Calu3 (cell line): ENCODE measurements around the gene UMOD. TPM values are rescaled to one million over a fixed set of nuclear protein-coding genes. Genes with fewer than 3 reads are reported as not detected.

Experiments used
- BruUV-seq: library from RNA; stranded (reverse); fragments of 400-500 nt; replicated peaks from 2 replicates; lab custom pipeline; 2021; lab: Mats Ljungman, UMichigan
- CTCF ChIA-PET: fragments of 300-600 bp; sonication (Branson Sonifier 250); formaldehyde crosslinking; loops from one replicate; lab custom pipeline; 2022; ENCODE audit warnings: antibody characterized with exemption; lab: Charles Lee
- DNase-seq: peaks from one replicate; pipeline ENCODE4 v3.0.0; 2022
- H3K27ac Mint-ChIP-seq: one replicate; pipeline ENCODE4 v1.8.0; 2022; ENCODE audit warnings: mixed read lengths; ENCODE audit not compliant: unreplicated experiment
- H3K27me3 Mint-ChIP-seq: one replicate; pipeline ENCODE4 v1.8.0; 2022; ENCODE audit warnings: mixed read lengths; ENCODE audit not compliant: unreplicated experiment
- H3K36me3 Mint-ChIP-seq: one replicate; pipeline ENCODE4 v1.8.0; 2022; ENCODE audit warnings: mild to moderate bottlenecking, moderate library complexity, mixed read lengths; ENCODE audit not compliant: insufficient read depth, unreplicated experiment
- H3K4me1 Mint-ChIP-seq: one replicate; pipeline ENCODE4 v1.8.0; 2022; ENCODE audit warnings: mild to moderate bottlenecking, low read depth, mixed read lengths; ENCODE audit not compliant: unreplicated experiment
- H3K4me3 Mint-ChIP-seq: one replicate; pipeline ENCODE4 v1.8.0; 2022; ENCODE audit warnings: mild to moderate bottlenecking, low read depth, moderate library complexity, mixed read lengths; ENCODE audit not compliant: unreplicated experiment
- H3K9me3 Mint-ChIP-seq: one replicate; pipeline ENCODE4 v1.8.0; 2022; ENCODE audit warnings: low read depth, mixed read lengths; ENCODE audit not compliant: unreplicated experiment
- intact Hi-C: fragments of 100-400 bp; cut with micrococcal nuclease; formaldehyde crosslinking; loops from one replicate; pipeline ENCODE4 v1.10.0; 2022; ENCODE audit not compliant: unreplicated experiment
- total RNA-seq: library from RNA; stranded (reverse); gene quantifications from 2 replicates; pipeline ENCODE4 v1.2.3, GENCODE V29; 2022
- TF ChIP-seq, protein P1 (sequence below): fragments of 200-600 bp; IDR thresholded peaks from one replicate; pipeline ENCODE4 v1.8.0; 2022; ENCODE audit warnings: antibody characterized with exemption; ENCODE audit not compliant: unreplicated experiment

The UMOD gene
- total RNA-seq, 1 experiment from 2014 or later, result not detected

DNA sequence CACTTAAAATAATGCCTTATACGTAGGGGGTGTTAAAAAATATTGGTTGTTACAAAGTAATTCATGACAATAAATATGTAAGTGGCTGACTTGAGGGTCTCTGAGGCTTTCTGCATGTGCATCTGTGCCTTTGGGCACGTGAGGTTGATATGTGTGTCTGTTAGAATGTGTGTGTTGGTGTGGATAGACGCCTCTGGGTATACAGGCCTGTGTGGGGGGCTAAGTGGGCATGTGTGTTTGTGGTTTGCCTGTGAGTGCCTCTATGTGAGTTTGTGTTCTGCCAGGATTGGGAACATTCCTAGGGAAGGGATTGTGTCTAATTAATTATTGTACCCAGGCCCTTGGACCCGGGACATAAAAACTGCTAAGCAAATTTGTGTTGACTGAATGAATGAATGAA is 44.2 kb downstream of the UMOD start:
- H3K9me3 Mint-ChIP-seq, result peaks cover 2% of the 10 kb centered on the region
- no peaks in the 10 kb centered on the region for H3K36me3 Mint-ChIP-seq
- no peaks in the 10 kb centered on the region for H3K4me1 Mint-ChIP-seq
- no peak for DNase-seq
- H3K27me3 Mint-ChIP-seq, result peaks cover 58% of the 10 kb centered on the region
- TF ChIP-seq, protein P1, sequence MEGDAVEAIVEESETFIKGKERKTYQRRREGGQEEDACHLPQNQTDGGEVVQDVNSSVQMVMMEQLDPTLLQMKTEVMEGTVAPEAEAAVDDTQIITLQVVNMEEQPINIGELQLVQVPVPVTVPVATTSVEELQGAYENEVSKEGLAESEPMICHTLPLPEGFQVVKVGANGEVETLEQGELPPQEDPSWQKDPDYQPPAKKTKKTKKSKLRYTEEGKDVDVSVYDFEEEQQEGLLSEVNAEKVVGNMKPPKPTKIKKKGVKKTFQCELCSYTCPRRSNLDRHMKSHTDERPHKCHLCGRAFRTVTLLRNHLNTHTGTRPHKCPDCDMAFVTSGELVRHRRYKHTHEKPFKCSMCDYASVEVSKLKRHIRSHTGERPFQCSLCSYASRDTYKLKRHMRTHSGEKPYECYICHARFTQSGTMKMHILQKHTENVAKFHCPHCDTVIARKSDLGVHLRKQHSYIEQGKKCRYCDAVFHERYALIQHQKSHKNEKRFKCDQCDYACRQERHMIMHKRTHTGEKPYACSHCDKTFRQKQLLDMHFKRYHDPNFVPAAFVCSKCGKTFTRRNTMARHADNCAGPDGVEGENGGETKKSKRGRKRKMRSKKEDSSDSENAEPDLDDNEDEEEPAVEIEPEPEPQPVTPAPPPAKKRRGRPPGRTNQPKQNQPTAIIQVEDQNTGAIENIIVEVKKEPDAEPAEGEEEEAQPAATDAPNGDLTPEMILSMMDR, result no peak
- CTCF ChIA-PET, result interaction anchor here (1.8 kb wide), 1 partner anchor 8 kb away, joined by 8 read pairs; no protein-coding TSS in a partner anchor
- no peak overlapping the region for H3K4me3 Mint-ChIP-seq
- BruUV-seq, result no TSS peak
- intact Hi-C loops, result loop anchor here (10.0 kb wide), 1 partner anchor 743 kb away; no protein-coding TSS in a partner anchor
- no peak overlapping the region for H3K27ac Mint-ChIP-seq

DNA sequence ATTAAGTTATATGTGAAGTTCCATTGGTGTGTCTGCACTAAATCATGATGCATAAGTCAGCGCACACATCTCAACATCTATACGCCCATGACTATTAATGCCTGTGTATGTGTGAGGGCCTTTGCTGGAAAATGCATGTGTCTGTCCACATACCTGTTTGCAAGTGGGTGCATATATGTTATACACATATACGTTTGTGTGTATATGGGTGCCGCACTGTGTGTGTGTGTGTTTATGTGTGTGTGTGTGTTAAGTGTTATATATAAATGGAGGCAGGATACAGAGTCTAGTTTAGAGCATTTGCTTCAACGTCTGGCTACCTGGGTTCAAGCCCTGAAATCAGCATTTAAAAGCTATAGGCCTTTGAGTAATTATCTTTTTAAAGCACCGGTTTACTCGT is 44.7 kb downstream of the UMOD start:
- intact Hi-C loops, result loop anchor here (10.0 kb wide), 1 partner anchor 743 kb away; no protein-coding TSS in a partner anchor
- no peaks in the 10 kb centered on the region for H3K9me3 Mint-ChIP-seq

DNA sequence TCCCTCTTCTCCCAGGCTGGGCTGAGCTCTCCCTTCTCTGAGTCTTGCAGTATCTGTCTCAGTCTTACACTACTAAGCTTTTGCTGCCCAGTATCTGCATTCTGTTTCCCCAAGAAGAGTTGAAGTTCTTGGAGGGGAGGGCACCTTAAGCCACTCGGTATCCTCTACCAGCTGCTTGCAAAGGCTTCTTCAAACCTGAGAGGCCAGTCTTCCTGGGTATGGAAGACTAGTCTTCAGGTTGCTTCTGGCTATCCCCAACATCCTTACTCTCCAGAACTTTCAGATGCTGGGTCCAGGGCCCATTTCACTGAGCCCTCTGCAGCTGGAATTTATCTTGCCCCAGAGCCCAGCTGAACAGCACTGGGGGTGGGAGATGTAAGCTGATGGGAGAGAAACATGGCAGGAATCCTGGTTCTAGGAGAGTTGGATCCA is 45.3 kb downstream of the UMOD start:
- no peaks in the 10 kb centered on the region for H3K9me3 Mint-ChIP-seq
- H3K27ac Mint-ChIP-seq, result no peak overlapping the region
- peaks cover 57% of the 10 kb centered on the region for H3K27me3 Mint-ChIP-seq
- CTCF ChIA-PET, result no interaction called here
- BruUV-seq, result no TSS peak
- DNase-seq, result no peak
- H3K36me3 Mint-ChIP-seq, result no peaks in the 10 kb centered on the region
- TF ChIP-seq, protein P1, result no peak
- H3K4me1 Mint-ChIP-seq, result no peaks in the 10 kb centered on the region
- intact Hi-C loops, result loop anchor here (10.0 kb wide), 1 partner anchor 742 kb away; no protein-coding TSS in a partner anchor
- H3K4me3 Mint-ChIP-seq, result no peak overlapping the region

More for the DNA sequence above, 44.7 kb downstream of the UMOD start:
- BruUV-seq, result no TSS peak
- Mint-ChIP-seq H3K27me3 (peaks cover 58% of the 10 kb centered on the region), H3K4me3 (no peak overlapping the region), H3K36me3 (no peaks in the 10 kb centered on the region), H3K27ac (no peak overlapping the region), H3K4me1 (no peaks in the 10 kb centered on the region)
- no peak for DNase-seq
- TF ChIP-seq, protein P1, result no peak
- CTCF ChIA-PET, result interaction anchor here (1.8 kb wide), 1 partner anchor 8 kb away, joined by 8 read pairs; no protein-coding TSS in a partner anchor

DNA sequence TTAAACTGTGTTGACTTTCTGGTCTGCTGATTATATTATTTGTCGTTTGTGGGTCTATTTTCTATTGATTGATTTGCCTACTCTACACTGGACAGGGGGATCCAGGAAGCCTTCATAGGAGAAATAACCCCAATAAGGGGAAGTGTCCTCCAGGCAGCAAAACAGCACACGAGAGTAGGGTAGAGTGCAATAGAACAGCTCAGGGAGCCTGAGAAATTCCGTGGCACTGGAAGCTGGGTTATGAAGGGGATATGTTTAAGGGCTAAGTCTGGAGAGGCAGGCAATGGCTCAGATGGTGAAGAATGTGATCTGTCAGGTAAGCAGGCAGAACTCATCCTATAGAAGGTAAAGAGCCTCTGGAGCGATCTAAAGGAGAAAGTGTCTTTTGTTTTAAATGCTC is 46.1 kb downstream of the UMOD start:
- peaks cover 66% of the 10 kb centered on the region for H3K27me3 Mint-ChIP-seq
- no peak for DNase-seq
- no peaks in the 10 kb centered on the region for H3K36me3 Mint-ChIP-seq
- TF ChIP-seq, protein P1, result no peak
- no TSS peak for BruUV-seq
- no peaks in the 10 kb centered on the region for H3K9me3 Mint-ChIP-seq
- CTCF ChIA-PET, result no interaction called here
- H3K4me1 Mint-ChIP-seq, result no peaks in the 10 kb centered on the region
- H3K27ac Mint-ChIP-seq, result no peak overlapping the region
- no peak overlapping the region for H3K4me3 Mint-ChIP-seq
- intact Hi-C loops, result loop anchor here (10.0 kb wide), 1 partner anchor 742 kb away; no protein-coding TSS in a partner anchor
